Gastrocnemius medialis (tissue), 4 donors: ENCODE data around the gene GCLC.

Source experiments
- CTCF ChIP-seq, 5 experiments: fragments of 450-650 bp in 3 of 5; fragments of 200-600 bp in 2 of 5; sonication (generic) in 2 of 5; IDR thresholded peaks in 4 of 5; conservative IDR thresholded peaks in 1 of 5; 1 replicate in 4 of 5; 2 replicates in 1 of 5; pipeline ENCODE4 v1.5.1; 2016 to 2019; ENCODE audit warnings: antibody characterized with exemption in 5 of 5, mild to moderate bottlenecking in 3 of 5, moderate library complexity in 3 of 5
- POLR2A ChIP-seq, 2 donors: fragments of 450-650 bp; IDR thresholded peaks; one replicate each; pipeline ENCODE4 v1.6.1; 2017; ENCODE audit warnings: antibody characterized with exemption in 2 of 2, mild to moderate bottlenecking in 2 of 2, moderate library complexity in 2 of 2

- TF ChIP-seq CTCF (IDR thresholded peaks at IDR 0.05 in 4 of 5, conservative IDR thresholded peaks at IDR 0.05 in 1 of 5), result no peak
- no peak for TF ChIP-seq POLR2A (IDR thresholded peaks at IDR 0.05)
Measured at GRCh38 chr6:53458105-53458866, 86.6 kb downstream of the GCLC start.
